Endometrial microvascular endothelial cells (primary cell): ENCODE data around the gene DOCK1. TPM values are rescaled to one million over a fixed set of nuclear protein-coding genes. Genes with fewer than 3 reads are reported as not detected.
"Not testable (repeated sequence)": the region's sequence is repeated elsewhere in the genome, so short reads cannot be mapped to it uniquely, and the experiment has no call there.

Experiments used
- in situ Hi-C: cut with HindIII; loops from 2 replicates; pipeline ENCODE4 v1.10.0; 2017; ENCODE audit warnings: low sequenced_read_pairs, low pct_unique_long_range_greater_than_20kb; ENCODE audit errors: inconsistent ontology term
- total RNA-seq: library from RNA; depleted of rRNA; stranded (reverse); fragments of >200 nt; gene quantifications from one replicate; pipeline ENCODE4 v1.2.3, GENCODE V29; 2015; ENCODE audit errors: inconsistent ontology term

The DOCK1 gene
- 38.1 TPM for total RNA-seq

DNA sequence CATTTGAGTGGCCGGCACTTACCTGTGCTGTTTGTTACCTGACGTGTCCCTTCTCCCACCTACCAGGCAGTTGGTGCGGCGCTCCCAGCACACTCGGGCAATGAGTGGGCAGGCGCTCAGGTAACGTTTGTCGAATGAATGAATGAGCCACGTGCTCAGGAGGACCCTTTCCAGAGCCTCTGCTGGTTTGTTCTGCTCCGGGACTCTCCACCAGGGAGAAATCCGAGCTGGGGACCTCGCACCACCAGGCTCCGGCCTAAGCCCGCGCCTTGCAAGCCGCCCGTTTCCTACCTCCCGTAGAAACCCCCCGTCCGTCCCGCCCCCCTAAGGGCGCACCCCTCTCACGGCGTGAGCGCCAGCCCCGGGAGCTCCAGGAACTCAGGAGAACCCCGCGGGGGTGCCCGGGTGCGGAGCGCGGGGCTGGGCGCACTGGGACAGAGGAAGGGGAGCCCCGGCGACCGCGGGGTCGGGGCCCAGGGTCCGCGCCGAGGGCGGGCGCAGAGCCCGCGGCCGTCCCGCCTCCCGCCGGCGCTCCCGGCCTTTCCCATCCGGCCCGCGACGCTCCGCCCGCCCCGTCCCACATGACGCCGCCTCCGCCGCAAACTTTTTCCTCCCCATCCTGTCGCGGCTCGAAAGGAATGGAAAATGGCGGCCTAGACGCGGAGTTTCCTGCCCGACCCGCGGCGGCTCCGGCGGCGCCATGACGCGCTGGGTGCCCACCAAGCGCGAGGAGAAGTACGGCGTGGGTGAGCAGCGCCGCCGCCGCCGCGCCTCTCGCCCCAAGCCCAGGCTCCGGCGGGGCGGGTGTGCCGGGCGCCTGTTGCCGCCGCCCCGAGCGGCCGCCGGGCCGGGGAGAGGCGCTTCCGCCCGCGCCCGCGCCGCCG lies at the start of gene DOCK1:
TSS of gene DOCK1 (plus strand) at position 611 of the 884 bp plus-strand sequence. CDS start at position 701, 90 bp downstream.
- in situ Hi-C loops = no loop called here

DNA sequence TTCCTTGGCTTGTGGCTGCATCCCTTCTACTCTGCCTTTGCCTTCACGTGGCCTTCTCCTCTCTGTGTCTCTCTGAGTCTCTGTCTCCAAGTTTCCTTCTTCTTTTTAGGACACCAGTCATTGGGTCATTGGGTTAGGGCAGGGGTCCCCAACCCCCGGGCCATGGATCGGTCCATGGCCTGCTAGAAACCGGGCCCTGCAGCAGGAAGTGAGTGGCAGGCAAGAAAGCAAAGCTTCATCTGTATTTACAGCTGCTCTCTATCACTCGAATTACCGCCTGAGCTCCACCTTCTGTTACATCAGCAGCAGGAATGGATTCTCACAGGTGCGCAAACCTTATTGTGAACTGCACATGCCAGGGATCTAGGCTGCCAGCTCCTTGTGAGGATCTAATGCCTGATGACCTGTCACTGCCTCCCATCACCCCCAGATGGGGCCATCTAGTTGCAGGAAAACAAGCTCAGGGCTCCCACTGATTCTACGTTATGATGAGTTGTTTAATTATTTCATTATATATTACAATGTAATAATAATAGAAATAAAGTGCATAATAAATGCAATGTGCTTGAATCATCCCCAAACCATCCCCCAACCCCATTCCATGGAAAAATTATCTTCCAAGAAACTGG lies 47.9 kb upstream of the DOCK1 start:
- in situ Hi-C loops = no loop called here

DNA sequence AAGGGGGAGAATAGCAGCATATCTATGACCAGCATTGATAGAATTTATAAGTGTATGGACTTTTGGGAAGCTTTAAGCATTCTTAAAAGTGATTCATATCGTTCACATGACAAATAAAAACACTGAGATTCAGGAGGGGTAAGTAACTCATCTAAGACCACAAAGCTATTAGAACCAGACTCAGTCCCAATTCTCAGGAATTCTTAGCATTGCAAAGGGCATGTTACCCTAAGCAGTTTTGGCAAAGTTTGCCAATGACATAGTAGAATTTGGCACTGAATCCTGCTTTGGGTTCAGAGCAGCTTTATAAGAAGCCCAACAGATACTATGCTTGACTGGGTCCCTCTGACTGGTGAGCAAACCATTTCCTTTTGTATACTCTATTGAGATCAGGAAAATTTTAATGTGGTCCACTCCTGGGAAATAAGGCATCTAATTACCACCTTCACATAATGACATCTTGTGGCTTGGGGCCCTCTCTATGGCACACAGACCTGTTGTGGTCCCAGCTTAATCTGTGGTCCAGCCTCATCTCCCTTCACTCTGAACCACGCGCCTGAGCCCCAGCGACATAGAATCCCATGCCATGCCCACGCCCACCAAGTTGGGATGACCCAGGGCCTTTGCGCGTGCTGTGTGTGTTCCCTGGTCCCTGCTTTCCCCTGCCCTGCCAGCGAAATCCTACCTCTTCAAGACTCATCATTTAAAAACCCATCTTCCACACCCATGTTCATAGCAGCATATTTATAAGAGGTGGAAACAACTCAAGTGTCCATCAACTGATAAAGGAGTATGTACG lies 37.5 kb upstream of the DOCK1 start:
- in situ Hi-C loops = no loop called here

DNA sequence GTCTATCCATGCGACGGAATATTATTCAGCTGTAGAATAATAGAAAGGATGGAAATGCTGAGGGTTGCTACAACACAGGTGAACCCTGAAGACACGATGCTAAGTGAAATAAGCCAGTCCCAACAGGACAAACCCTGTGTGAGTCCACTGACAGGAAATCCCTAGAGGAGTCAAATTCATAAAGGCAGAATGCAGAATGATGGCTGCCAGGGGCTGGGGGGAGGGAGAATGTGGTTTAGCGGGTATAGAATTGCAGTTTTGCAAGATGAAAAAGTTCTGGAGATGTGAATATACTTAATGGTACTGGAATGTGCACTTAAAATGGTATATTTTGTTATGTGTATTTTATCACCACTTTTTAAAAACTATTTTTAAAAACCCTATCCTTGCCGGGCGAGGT lies 36.9 kb upstream of the DOCK1 start:
- in situ Hi-C loops = no loop called here

DNA sequence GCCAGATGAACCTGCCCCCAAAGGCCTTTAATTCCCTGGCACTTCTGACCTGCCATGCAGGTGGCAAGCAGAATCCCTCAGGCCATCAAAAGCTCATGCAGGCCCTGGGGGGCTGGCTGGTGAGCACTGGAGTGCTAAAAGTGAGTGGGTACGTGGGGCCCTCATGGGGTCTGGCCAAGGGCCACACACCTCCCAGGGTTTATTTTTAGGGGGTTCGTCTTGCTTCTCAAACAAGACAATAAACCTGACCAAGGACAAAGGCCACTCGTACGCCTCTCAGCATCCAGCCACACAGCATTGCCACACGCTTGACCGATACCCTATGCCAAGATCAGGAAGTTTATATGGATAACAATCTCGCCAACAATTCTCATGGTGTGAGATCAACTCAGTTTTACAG lies 33.1 kb upstream of the DOCK1 start:
- in situ Hi-C loops = no loop called here

DNA sequence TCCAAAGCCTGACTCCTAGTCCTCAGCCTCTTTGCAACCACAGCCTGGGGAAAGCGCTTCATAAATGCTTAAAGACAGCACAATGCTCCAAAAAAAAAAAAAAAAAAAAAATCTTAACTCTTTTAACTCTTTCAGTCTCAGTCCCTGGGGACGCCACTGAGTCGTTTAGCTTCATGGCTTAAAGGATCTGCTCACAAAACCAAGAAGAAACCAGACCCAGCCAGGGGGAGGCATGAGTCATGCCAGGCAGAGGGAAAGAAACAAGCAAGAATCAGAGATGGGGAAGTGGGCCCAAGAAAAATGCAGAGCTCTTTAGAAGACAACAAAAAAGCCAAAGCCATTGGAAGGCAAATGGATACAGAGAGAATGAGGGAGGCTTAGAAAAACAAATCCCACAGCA lies 32.5 kb upstream of the DOCK1 start:
- in situ Hi-C loops = no loop called here

DNA sequence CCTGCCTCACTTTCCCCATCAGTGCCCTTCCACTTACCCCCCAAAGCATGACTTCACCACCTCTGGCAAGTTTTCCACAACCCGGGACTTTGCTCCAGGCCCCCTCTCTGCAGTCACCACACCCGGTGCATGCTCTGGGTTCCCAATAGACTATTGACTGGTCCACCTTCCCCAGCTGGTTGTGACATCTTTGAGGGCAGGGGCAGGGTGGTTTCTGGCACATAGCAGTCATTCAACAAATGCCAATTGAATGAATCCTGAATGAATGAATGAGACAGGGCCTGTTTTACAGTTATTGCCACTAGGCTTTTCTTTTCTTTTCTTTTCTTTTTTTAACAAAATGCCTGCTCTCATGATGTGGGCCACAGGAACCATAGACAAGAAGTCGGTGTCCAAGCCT lies 28.8 kb upstream of the DOCK1 start:
- in situ Hi-C loops = no loop called here

DNA sequence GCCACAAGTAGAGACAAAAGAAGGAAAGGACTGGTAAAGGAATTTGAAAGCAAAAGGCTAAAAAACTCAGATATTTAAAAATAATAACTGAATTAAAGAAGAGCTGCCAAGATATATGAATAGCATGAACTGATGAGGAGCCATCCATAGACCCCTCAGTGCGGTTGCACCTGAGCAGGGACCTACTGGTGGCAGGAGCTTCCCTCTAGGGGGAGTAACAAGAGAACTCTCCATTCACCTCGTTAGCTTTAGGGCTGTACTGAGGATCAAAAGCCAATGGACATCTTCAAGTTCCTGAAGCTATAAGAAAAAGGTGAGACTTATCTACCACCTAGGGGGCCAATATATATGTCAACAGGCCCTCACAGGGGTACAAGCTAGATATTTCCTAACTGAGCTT lies 27.8 kb upstream of the DOCK1 start:
- in situ Hi-C loops = no loop called here

DNA sequence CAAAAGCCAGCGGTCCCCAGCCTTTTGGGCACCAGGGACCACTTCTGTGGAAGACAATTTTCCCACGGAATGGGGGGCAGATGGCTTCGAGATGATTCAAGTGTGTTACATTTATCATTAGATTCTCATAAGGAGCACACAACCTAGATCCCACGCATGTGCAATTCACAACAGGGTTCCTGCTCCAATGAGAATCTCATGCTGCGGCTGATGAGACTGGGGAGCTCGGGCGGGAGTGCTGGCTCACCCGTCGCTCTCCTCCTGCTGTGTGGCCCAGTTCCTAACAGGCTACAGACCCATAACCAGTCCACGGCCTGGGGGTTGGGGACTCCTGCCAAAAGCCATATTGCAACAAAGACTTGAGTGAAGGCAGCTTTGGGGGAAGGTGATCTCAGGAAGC lies 26.6 kb upstream of the DOCK1 start:
- in situ Hi-C loops = no loop called here

DNA sequence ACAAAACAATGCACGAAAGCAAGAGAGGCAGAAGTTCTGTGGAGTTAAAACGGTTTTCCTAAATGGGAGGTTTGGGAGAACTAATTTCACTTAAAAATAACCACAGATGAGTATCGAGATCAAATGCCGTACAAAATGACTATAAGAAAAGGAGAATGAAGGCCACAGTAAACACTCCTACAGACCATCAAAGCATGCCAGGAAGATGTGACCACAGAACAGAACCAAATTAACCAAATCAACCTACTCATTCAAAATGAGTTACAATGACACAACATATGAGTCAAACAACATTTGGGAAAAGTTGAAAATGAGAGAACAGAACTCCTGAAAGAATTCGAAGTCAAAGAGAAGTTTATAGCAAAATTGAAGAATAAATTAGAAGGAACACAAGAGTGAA lies 24.3 kb upstream of the DOCK1 start:
- in situ Hi-C loops = no loop called here

DNA sequence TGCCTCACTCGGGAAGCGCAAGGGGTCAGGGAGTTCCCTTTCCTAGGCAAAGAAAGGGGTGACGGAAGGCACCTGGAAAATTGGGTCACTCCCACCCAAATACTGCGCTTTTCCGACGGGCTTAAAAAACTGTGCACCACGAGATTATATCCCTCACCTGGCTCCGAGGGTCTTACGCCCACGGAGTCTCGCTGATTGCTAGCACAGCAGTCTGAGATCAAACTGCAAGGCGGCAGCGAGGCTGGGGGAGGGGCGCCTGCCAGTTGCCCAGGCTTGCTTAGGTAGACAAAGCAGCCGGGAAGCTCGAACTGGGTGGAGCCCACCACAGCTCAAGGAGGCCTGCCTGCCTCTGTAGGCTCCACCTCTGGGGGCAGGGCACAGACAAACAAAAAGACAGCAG lies 23.2 kb upstream of the DOCK1 start:
- in situ Hi-C loops = not testable (repeated sequence)

DNA sequence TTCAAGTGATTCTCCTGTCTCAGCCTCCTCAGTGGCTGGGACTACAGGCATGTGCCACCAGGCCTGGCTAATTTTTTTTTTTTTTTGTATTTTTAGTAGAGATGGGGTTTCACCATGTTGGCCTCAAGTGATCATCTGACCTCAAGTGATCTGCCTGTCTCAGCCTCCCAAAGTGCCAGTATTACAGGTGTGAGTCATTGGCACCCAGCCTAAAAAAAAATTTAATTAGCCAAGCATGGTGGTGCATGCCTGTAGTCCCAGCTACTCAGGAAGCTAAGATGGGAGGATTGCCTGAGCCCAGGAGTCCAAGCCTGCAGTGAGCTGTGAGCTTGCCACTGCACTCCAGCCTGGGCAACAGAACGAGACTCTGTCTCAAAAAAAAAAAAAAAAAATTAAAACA lies 16.8 kb upstream of the DOCK1 start:
- in situ Hi-C loops = not testable (repeated sequence)

DNA sequence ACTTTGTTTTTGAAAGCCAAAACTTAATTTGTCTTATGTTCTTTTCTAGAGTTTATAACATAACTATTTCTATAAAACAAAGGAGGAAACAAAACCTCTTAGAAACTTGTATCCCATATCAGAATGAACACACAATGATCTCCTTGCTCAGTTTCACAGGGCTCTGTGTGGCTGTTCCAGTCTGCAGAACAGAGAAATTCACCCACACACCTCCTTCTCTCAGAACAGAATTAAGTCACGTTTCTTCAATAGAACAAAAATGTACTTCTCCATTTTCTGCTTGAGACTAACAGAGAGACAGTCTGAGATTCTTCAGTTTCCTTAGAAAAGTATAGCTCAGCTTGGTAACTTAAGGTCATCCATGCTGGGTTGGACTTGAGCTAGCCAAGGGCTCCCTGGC lies 15.8 kb upstream of the DOCK1 start:
- in situ Hi-C loops = no loop called here

DNA sequence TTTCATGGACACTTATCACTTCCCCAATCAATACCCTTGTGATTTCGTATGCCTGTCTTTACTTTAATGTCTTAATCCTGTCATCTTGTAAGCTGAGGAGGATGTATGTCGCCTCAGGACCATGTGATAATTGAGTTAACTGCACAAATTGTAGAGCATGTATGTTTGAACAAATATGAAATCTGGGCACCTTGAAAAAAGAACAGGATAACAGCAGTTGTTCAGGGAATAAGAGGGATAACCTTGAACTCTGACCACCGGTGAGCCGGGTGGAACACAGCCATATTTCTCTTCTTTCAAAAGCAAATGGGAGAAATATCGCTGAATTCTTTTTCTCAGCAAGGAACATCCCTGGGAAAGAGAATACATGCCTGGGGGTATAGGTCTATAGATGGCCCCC lies 14.4 kb upstream of the DOCK1 start:
- in situ Hi-C loops = not testable (repeated sequence)

DNA sequence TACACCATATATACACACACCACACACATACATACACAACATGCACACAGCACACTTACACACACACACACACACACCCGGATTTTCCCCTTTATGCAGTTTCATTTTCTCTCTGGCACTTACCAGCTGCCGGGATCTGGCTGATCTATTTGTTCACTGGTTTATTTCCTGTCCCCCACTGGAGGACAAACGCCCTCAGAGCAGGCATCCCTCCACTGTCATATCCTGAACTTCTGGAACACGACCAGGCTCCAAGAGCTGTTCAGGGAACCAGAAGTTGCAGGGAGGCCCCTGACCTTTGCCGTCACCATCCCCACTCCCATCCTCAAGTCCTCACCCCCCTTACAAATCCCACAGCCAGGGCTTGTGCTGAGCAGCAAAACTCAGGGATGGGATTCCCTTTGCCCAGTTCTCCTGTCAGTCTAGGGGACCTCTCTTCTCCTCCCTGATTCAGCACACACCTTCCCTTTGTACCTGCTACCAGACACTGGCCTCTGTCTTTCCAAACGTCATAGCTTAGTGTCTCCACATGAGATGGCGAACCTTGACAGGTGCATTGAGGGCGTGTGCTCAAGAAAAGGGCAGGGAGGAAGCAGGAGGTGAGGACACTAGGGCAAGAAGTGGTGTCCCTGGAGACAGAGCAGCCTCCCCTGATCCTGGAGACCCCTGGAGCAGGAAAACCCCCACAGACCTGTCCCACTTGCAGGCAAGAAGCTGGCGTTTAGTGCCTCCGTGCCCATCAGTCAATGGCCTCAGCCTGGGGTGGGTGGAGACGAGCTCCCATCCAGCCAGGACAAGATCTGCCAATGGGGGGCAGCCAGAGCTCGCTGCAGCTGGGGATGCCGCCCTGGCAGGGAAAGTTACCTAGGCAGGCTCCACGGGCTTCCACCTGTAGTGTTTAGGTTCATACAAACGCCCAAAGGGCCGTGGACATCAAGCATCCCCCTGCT lies 12.7 kb upstream of the DOCK1 start:
- in situ Hi-C loops = no loop called here

DNA sequence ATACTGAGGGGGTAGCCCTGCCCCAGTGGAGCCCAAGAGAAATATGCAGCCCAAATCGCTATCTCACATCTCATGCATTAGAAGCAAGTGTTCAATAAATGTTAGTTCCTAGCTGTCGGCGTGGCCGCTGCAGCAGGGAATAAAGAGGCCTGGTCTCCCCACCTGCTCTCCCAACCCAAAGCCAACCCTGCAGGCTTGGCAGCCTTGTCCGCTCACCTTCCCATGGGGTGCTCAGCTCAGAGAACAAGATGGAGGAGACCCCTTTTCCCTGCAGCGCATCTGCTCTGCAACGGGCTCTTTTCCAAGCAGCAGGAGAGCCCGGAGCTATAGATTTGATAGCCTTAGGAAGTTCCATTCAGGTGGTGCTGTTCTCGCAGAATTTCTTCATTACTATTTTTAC lies 12.0 kb upstream of the DOCK1 start:
- in situ Hi-C loops = no loop called here

DNA sequence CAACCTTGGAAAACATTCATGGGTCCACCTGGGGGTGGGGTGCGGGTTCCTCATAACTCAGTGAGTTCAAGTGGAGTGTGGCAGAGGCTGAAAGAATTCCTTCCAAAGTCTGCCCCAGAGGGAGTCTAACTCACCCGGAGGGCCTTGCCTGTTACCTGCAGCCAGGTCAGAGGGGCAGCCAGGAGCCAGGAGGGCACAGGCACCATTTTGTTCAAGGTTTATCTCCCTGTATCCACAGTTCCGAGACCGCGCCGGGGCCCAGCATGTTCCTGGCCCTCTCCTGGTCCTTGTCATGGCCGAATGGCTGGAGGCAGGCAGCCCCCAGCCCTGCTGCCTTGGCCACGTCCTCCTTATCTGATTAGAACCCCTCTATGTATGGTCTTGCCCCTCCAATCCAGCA lies 11.4 kb upstream of the DOCK1 start:
- in situ Hi-C loops = no loop called here

DNA sequence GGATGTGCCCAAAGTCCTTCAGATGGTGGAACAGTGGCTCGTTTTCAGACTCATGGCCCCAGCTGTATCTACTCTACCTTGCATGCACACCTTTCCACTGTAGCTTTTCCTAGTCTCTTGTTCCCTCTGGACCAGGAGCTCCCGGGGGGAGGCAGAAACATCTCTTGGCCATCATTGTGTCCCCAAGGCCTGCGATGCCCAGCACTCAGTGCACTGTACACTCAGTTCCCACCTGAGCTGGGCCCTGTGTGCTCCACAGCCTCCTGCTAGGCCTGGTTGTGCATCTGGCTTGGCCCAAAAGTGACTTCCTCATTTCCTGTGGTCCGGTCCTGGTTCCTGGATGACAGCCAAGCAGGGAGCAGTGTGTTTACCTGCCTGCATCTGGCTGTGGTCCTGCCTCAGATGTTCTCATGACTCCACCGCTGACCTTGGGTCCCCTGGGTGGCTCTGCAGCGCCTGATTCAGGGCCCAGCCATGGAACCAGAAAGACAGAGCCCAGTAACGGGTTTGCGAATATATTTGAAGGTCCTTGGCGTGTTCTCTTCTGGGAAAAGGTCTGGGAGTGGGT lies 9.9 kb upstream of the DOCK1 start:
- in situ Hi-C loops = no loop called here
